HG02623 (cell line): ENCODE results near the gene DBR1.
"Not testable (repeated sequence)": the region's sequence is repeated elsewhere in the genome, so short reads cannot be mapped to it uniquely, and the experiment has no call there.

Experiments
- ATAC-seq: cut with Tn5 transposase; IDR thresholded peaks from one replicate; pipeline ENCODE4 v1.9.1; 2021; ENCODE audit warnings: moderate library complexity; ENCODE audit not compliant: unreplicated experiment

The DBR1 gene

GRCh38 chr3:138187296-138188012 lies 12.7 kb upstream of the DBR1 start, which contains the start of gene ARMC8:
ARMC8 (plus strand) TSS chr3:138187301; CDS start chr3:138187555, 254 bp downstream.
- ATAC-seq = peak; percentile 46

- peak; percentile 88 for ATAC-seq
These were observed 12.1 kb upstream of the DBR1 start for GRCh38 chr3:138186803-138187295.

GRCh38 chr3:138186221-138186620 lies 11.5 kb upstream of the DBR1 start:
- ATAC-seq = no peak

- ATAC-seq = no peak
These were observed 10.3 kb upstream of the DBR1 start for GRCh38 chr3:138184994-138185393.

GRCh38 chr3:138180375-138181029 lies 5.8 kb upstream of the DBR1 start:
- no peak for ATAC-seq

- ATAC-seq = no peak
These were observed 826 bp downstream of the DBR1 start for GRCh38 chr3:138173769-138174420.

- no peak for ATAC-seq
These were observed 2.1 kb downstream of the DBR1 start for GRCh38 chr3:138172625-138173024.

- no peak for ATAC-seq
These were observed 9.7 kb downstream of the DBR1 start for GRCh38 chr3:138165061-138165460.

- ATAC-seq = no peak
These were observed 17.0 kb downstream of the DBR1 start for GRCh38 chr3:138157743-138158142.

GRCh38 chr3:138154534-138154933 lies 20.2 kb downstream of the DBR1 start:
- no peak for ATAC-seq

GRCh38 chr3:138148503-138148902 lies 26.2 kb downstream of the DBR1 start:
- ATAC-seq = no peak

GRCh38 chr3:138142181-138142580 lies 32.5 kb downstream of the DBR1 start:
- not testable (repeated sequence) for ATAC-seq

GRCh38 chr3:138140940-138141339 lies 33.8 kb downstream of the DBR1 start:
- no peak for ATAC-seq

- ATAC-seq = no peak
These were observed 35.0 kb downstream of the DBR1 start for GRCh38 chr3:138139691-138140090.

- ATAC-seq = no peak
These were observed 36.9 kb downstream of the DBR1 start for GRCh38 chr3:138137861-138138260.

- no peak for ATAC-seq
These were observed 38.5 kb downstream of the DBR1 start for GRCh38 chr3:138136201-138136600.

GRCh38 chr3:138135833-138136194 lies 38.9 kb downstream of the DBR1 start:
- no peak for ATAC-seq

GRCh38 chr3:138135146-138135832 lies 39.4 kb downstream of the DBR1 start:
- ATAC-seq = no peak

- ATAC-seq = no peak
These were observed 42.5 kb downstream of the DBR1 start, which contains the start of gene A4GNT for GRCh38 chr3:138132239-138132638. A4GNT (minus strand) TSS chr3:138132390; CDS start chr3:138131256, 1,134 bp downstream.

GRCh38 chr3:138127636-138128365 lies 46.9 kb downstream of the DBR1 start:
- no peak for ATAC-seq
